A673 (cell line): Measurements from ENCODE around the gene ZC3H18.

Experiments
- CTCF ChIP-seq: fragments of 300-800, 200-600 bp; sonication (generic); conservative IDR thresholded peaks from 2 replicates; pipeline ENCODE4 v1.5.1; 2017; ENCODE audit warnings: low read depth, mild to moderate bottlenecking, antibody characterized with exemption, low read length, moderate library complexity, mixed read lengths
- EZH2 ChIP-seq: fragments of 200-600 bp; sonication (generic); IDR thresholded peaks from 2 replicates; pipeline ENCODE4 v1.6.1; 2017; ENCODE audit warnings: borderline replicate concordance, low read depth, mild to moderate bottlenecking, mixed read lengths, antibody characterized with exemption, low read length; ENCODE audit not compliant: poor library complexity, severe bottlenecking

- no peak for TF ChIP-seq CTCF
- no peak for TF ChIP-seq EZH2
These were observed 66.5 kb downstream of the ZC3H18 start for GRCh38 chr16:88636488-88637265.
